Endothelial cell of umbilical vein (primary cell): ENCODE data around the gene EBPL. TPM values are rescaled to one million over a fixed set of nuclear protein-coding genes. Genes with fewer than 3 reads are reported as not detected.

Experiments used
- BruUV-seq: library from RNA; stranded (reverse); fragments of 400-500 nt; replicated peaks from 2 replicates; lab custom pipeline; 2021; lab: Mats Ljungman, UMichigan
- CTCF ChIA-PET: fragments of 300-600, 350-600 bp; sonication (Branson Sonifier 250); formaldehyde crosslinking; loops from one replicate; lab custom pipeline; 2021; ENCODE audit warnings: antibody characterized with exemption, inconsistent platforms; lab: Charles Lee
- POLR2A ChIA-PET: fragments of 300-600, 350-600 bp; sonication (Branson Sonifier 250); formaldehyde crosslinking; loops from one replicate; lab custom pipeline; 2021; ENCODE audit warnings: antibody characterized with exemption, inconsistent platforms; lab: Charles Lee
- DNase-seq: peaks from one replicate; pipeline ENCODE4 v3.0.0-alpha.2; 2011; ENCODE audit warnings: low read depth, low spot score
- FAIRE-seq: peaks from 2 replicates; lab custom pipeline; 2011; peaks lifted over from hg19 to GRCh38; lab: Jason Lieb, UNC
- H2AFZ ChIP-seq: 2 replicates; pipeline ENCODE4 v1.6.0; 2012; ENCODE audit warnings: low read depth, low read length, control low read depth, inconsistent platforms
- H3K27ac ChIP-seq: 2 replicates; pipeline ENCODE4 v1.5.1; 2011; ENCODE audit warnings: low read depth, mild to moderate bottlenecking, control low read depth, low read length, moderate library complexity; ENCODE audit not compliant: insufficient read depth
- H3K27me3 ChIP-seq, 2 experiments: 2 replicates each; pipeline versions ENCODE4 v1.6.0 to v1.6.1; 2011; ENCODE audit warnings: low read length in 2 of 2, mixed read lengths in 1 of 2; ENCODE audit not compliant: control insufficient read depth in 2 of 2, insufficient read depth in 2 of 2
- H3K36me3 ChIP-seq, 2 experiments: 2 replicates in 1 of 2; 3 replicates in 1 of 2; pipeline ENCODE4 v1.5.1; 2011; ENCODE audit warnings: low read length in 2 of 2, mild to moderate bottlenecking in 1 of 2, moderate library complexity in 1 of 2; ENCODE audit not compliant: control insufficient read depth in 2 of 2, insufficient read depth in 2 of 2; ENCODE audit errors: extremely low read depth in 1 of 2
- H3K4me1 ChIP-seq: 3 replicates; pipeline ENCODE4 v1.5.1; 2011; ENCODE audit warnings: mild to moderate bottlenecking, low read length; ENCODE audit not compliant: control insufficient read depth, insufficient read depth; ENCODE audit errors: extremely low read depth
- H3K4me2 ChIP-seq: 2 replicates; pipeline ENCODE4 v1.6.1; 2011; ENCODE audit warnings: low read length, control low read depth, mixed read lengths; ENCODE audit not compliant: insufficient read depth
- H3K4me3 ChIP-seq, 3 experiments: fragments of 200-600 bp in 1 of 3; sonication (generic), shearing (Covaris generic) in 1 of 3; replicated peaks in 1 of 3; 2 replicates each; pipeline ENCODE4 v1.5.1; 2011 to 2016; ENCODE audit warnings: control low read depth in 3 of 3, low read length in 3 of 3, mild to moderate bottlenecking in 2 of 3, inconsistent platforms in 1 of 3, low read depth in 1 of 3, moderate library complexity in 1 of 3; ENCODE audit not compliant: insufficient read depth in 1 of 3
- H3K79me2 ChIP-seq: 2 replicates; pipeline ENCODE4 v1.6.0; 2012; ENCODE audit warnings: low read length, inconsistent platforms; ENCODE audit not compliant: control insufficient read depth, insufficient read depth
- H3K9ac ChIP-seq: replicated peaks from 2 replicates; pipeline ENCODE3; 2011; ENCODE audit warnings: low read length, control low read depth; ENCODE audit not compliant: insufficient read depth; ENCODE audit errors: extremely low read depth
- H3K9me1 ChIP-seq: replicated peaks from 3 replicates; pipeline ENCODE4 v1.6.0; 2011; ENCODE audit warnings: mild to moderate bottlenecking, low read length; ENCODE audit not compliant: control insufficient read depth, insufficient read depth; ENCODE audit errors: extremely low read depth
- H3K9me3 ChIP-seq: replicated peaks from 2 replicates; pipeline ENCODE4 v1.5.1; 2012; ENCODE audit warnings: low read length, inconsistent platforms; ENCODE audit not compliant: control insufficient read depth, insufficient read depth
- H4K20me1 ChIP-seq: replicated peaks from 2 replicates; pipeline ENCODE3; 2011; ENCODE audit warnings: mild to moderate bottlenecking, low read length; ENCODE audit not compliant: control insufficient read depth, insufficient read depth; ENCODE audit errors: extremely low read depth
- CTCF ChIP-seq, 2 donors: IDR thresholded peaks; 1 replicate in 1 of 2; 2 replicates in 1 of 2; pipeline ENCODE4 v1.5.1; 2011; ENCODE audit warnings: low read length in 2 of 2, mild to moderate bottlenecking in 2 of 2, moderate library complexity in 2 of 2, control low read depth in 1 of 2, inconsistent platforms in 1 of 2, low read depth in 1 of 2; ENCODE audit not compliant: insufficient read depth in 1 of 2; ENCODE audit errors: extremely low read depth in 1 of 2
- EZH2 ChIP-seq: IDR thresholded peaks from 2 replicates; pipeline ENCODE4 v1.6.1; 2012; ENCODE audit warnings: borderline replicate concordance, low read depth, mild to moderate bottlenecking, moderate library complexity, low read length, inconsistent platforms; ENCODE audit not compliant: severe bottlenecking
- FOS ChIP-seq: IDR thresholded peaks from 2 replicates; pipeline ENCODE4 v1.6.1; 2011; ENCODE audit warnings: mild to moderate bottlenecking, low read length, moderate library complexity, borderline replicate concordance; ENCODE audit not compliant: insufficient read depth
- GATA2 ChIP-seq: IDR thresholded peaks from 2 replicates; pipeline ENCODE4 v1.7.0; 2011; ENCODE audit warnings: low read depth, mild to moderate bottlenecking, moderate library complexity, mixed read lengths, low read length; ENCODE audit not compliant: insufficient read length, insufficient read depth
- JUN ChIP-seq: IDR thresholded peaks from 2 replicates; pipeline ENCODE4 v1.6.1; 2011; ENCODE audit warnings: borderline replicate concordance, low read depth; ENCODE audit not compliant: insufficient read length, insufficient read depth
- MAX ChIP-seq: IDR thresholded peaks from 2 replicates; pipeline ENCODE4 v1.6.1; 2011; ENCODE audit not compliant: insufficient read depth, insufficient read length
- MYC ChIP-seq: IDR thresholded peaks from one replicate; pipeline ENCODE4 v1.6.1; 2011; ENCODE audit warnings: mild to moderate bottlenecking, low read depth, low read length
- POLR2A ChIP-seq: IDR thresholded peaks from 2 replicates; pipeline ENCODE4 v1.6.1; 2012; ENCODE audit warnings: low read depth, mild to moderate bottlenecking, control low read depth, low read length
- POLR2AphosphoS5 ChIP-seq: IDR thresholded peaks from 2 replicates; pipeline ENCODE4 v1.6.1; 2012; ENCODE audit warnings: low read depth, mild to moderate bottlenecking, control low read depth, low read length, moderate library complexity; ENCODE audit not compliant: insufficient read depth
- dilution Hi-C: fragments of 300-500 bp; cut with MboI; formaldehyde crosslinking; loops from one replicate; pipeline ENCODE4 v1.15.0; 2019; ENCODE audit warnings: low sequenced_read_pairs; ENCODE audit not compliant: extremely low pct_ligation_motif_present
- intact Hi-C: fragments of 100-400 bp; cut with micrococcal nuclease; formaldehyde crosslinking; loops from one replicate; pipeline ENCODE4 v1.10.0; 2022
- polyA plus RNA-seq, 4 experiments: library from polyadenylated mRNA; depleted of rRNA in 3 of 4; stranded (reverse) in 3 of 4; unstranded in 1 of 4; fragments of >200 nt; gene quantifications; 2 replicates each; pipeline versions ENCODE4 v1.2.1 to v1.2.3, GENCODE V29; 2011 to 2012; ENCODE audit warnings: missing spikeins in 1 of 4
- total RNA-seq: library from RNA; stranded (reverse); gene quantifications from 2 replicates; pipeline ENCODE4 v1.2.3, GENCODE V29; 2021

The EBPL gene
- total and polyA plus RNA-seq, 2 donors (not counting 3 experiments of a cell fraction or from before 2014, with no cell fraction given), result 75.5 to 159 TPM

GRCh38 chr13:49655906-49656305 lies 35.4 kb downstream of the EBPL start:
- Histone ChIP-seq H3K27ac (no peak overlapping the region), H4K20me1 (no peaks in the 10 kb centered on the region), H3K9me1 (no peaks in the 10 kb centered on the region), H3K9ac (no peak overlapping the region), H3K79me2 (no peaks in the 10 kb centered on the region), H3K36me3 (no peaks in the 10 kb centered on the region), H3K4me2 (no peak overlapping the region), H3K4me3 (no peak overlapping the region), H3K27me3 (no peaks in the 10 kb centered on the region), H2AFZ (no peak overlapping the region), H3K4me1 (no peaks in the 10 kb centered on the region), H3K9me3 (no peaks in the 10 kb centered on the region)
- no peak for TF ChIP-seq CTCF (IDR thresholded peaks at IDR 0.05; ENCODE audit: extremely low read depth in 1 of 2, insufficient read depth in 1 of 2, low read depth in 1 of 2, low read length in 2 of 2)
- no peak for TF ChIP-seq GATA2
- no peak for TF ChIP-seq JUN
- TF ChIP-seq POLR2AphosphoS5, result no peak
- TF ChIP-seq MAX, result no peak
- no peak for TF ChIP-seq MYC
- no peak for TF ChIP-seq EZH2
- TF ChIP-seq FOS, result no peak
- TF ChIP-seq POLR2A, result no peak
- dilution Hi-C loops (no loop called here), intact Hi-C loops (no loop called here)
- FAIRE-seq (peak; percentile 18), DNase-seq (no peak)
- no TSS peak for BruUV-seq
- CTCF ChIA-PET, result interaction anchor here (0.6 kb wide), 1 partner anchor 11 kb away, joined by 3 read pairs; no protein-coding TSS in a partner anchor
- POLR2A ChIA-PET, result no interaction called here
